Activated T-helper 9 cell treated with anti-CD3 and anti-CD28 coated beads, Interleukin-2, amount 50 U/mL, for 16 hours (primary cell): Measurements from ENCODE around the gene UBE2D2.
A peak's percentile ranks its signal among the peaks of the same experiment; 100 is the strongest.

ENCODE experiments used
- DNase-seq: peaks from one replicate; pipeline ENCODE4 v3.0.0-alpha.2; 2020; ENCODE audit warnings: low read depth

Gene UBE2D2

GRCh38 chr5:139660923-139661814, 100.0 kb downstream of the UBE2D2 start:
- DNase-seq, result no peak

GRCh38 chr5:139662617-139663016, 101.5 kb downstream of the UBE2D2 start:
- DNase-seq, result no peak

GRCh38 chr5:139663207-139664085, 102.3 kb downstream of the UBE2D2 start:
- DNase-seq, result no peak

GRCh38 chr5:139664086-139664693, 103.1 kb downstream of the UBE2D2 start:
- no peak for DNase-seq

- no peak for DNase-seq
Measured at GRCh38 chr5:139664727-139665351, 103.7 kb downstream of the UBE2D2 start.

- DNase-seq, result no peak
Measured at GRCh38 chr5:139665626-139666025, 104.5 kb downstream of the UBE2D2 start.

GRCh38 chr5:139666551-139666950, 105.4 kb downstream of the UBE2D2 start:
- DNase-seq, result no peak

- DNase-seq, result no peak
Measured at GRCh38 chr5:139667001-139667729, 106.0 kb downstream of the UBE2D2 start.

GRCh38 chr5:139667730-139668063, 106.6 kb downstream of the UBE2D2 start:
- no peak for DNase-seq

GRCh38 chr5:139668064-139668880, 107.1 kb downstream of the UBE2D2 start:
- DNase-seq, result peak; percentile 28

GRCh38 chr5:139668924-139669661, 108.0 kb downstream of the UBE2D2 start:
- no peak for DNase-seq

- DNase-seq, result no peak
Measured at GRCh38 chr5:139669662-139670368, 108.7 kb downstream of the UBE2D2 start.

- no peak for DNase-seq
Measured at GRCh38 chr5:139670369-139671095, 109.4 kb downstream of the UBE2D2 start.

- DNase-seq, result no peak
Measured at GRCh38 chr5:139671096-139671841, 110.1 kb downstream of the UBE2D2 start.

GRCh38 chr5:139675213-139675612, 114.1 kb downstream of the UBE2D2 start:
- no peak for DNase-seq

GRCh38 chr5:139675825-139676224, 114.7 kb downstream of the UBE2D2 start:
- no peak for DNase-seq

- no peak for DNase-seq
Measured at GRCh38 chr5:139676406-139676805, 115.3 kb downstream of the UBE2D2 start.
